ENCODE data around the gene DNMT3B.

DNMT3B gene

DNA sequence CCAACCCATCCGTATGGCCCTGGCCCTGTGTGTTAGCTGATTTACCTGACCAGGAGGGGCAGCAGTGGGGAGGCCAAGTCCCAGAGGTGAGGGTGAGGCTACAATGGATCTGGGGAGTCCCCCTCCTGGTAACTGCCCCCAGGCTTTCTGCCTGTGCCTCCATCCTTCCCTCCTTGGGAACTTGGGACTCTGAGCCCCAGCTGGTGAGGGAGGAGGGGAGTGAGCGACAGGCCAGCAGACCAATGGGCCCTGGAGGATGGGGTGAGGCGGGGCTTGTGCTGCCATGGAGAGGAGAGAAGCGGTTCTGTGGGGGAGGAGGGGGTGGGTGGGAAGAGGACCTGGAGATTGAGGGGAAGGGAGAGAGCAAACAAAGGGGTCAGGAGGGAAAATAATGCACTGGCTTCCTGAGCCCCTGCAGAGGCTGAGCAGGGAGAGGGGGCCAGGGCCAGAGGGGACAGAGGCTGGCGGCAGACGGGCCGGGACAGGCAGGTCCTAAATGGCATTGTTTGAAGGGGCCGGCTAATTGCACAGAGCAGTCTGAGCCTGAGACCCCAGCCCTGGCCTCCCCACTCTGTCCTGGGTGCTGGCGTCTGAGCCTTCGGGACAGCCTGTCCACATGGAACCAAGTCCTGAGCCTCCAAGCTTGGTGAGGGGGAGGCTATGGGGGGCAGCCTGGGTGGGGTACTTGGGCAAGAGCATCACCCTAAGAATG is 17.5 kb downstream of the DNMT3B start:
- Histone ChIP-seq H4K20me1 (ENCODE audit: control insufficient read depth, insufficient read depth, low read depth, low read length) (no peaks in the 10 kb centered on the region), H3K36me3 (ENCODE audit: control insufficient read depth, low read length) (no peaks in the 10 kb centered on the region), H3K9me3 (ENCODE audit: control insufficient read depth, insufficient read depth, low read length) (no peaks in the 10 kb centered on the region), H3K4me3 (ENCODE audit: low read length) (no peak overlapping the region), H3K4me1 (ENCODE audit: control insufficient read depth, low read length) (no peaks in the 10 kb centered on the region; the same call in 1 of the 2 replicates), H3K4me2 (ENCODE audit: low read length) (no peak overlapping the region), H3K27me3 (ENCODE audit: control insufficient read depth, low read length) (no peaks in the 10 kb centered on the region), H3K27ac (ENCODE audit: low read depth, low read length) (no peak overlapping the region), H3K79me2 (ENCODE audit: control insufficient read depth, low read length) (no peaks in the 10 kb centered on the region), H3K9me2 (replicated peaks; ENCODE audit: control insufficient read depth, low read length) (no peaks in the 10 kb centered on the region), H3F3A (ENCODE audit: control insufficient read depth, insufficient read depth) (no peaks in the 10 kb centered on the region)
- TF ChIP-seq, protein P1, sequence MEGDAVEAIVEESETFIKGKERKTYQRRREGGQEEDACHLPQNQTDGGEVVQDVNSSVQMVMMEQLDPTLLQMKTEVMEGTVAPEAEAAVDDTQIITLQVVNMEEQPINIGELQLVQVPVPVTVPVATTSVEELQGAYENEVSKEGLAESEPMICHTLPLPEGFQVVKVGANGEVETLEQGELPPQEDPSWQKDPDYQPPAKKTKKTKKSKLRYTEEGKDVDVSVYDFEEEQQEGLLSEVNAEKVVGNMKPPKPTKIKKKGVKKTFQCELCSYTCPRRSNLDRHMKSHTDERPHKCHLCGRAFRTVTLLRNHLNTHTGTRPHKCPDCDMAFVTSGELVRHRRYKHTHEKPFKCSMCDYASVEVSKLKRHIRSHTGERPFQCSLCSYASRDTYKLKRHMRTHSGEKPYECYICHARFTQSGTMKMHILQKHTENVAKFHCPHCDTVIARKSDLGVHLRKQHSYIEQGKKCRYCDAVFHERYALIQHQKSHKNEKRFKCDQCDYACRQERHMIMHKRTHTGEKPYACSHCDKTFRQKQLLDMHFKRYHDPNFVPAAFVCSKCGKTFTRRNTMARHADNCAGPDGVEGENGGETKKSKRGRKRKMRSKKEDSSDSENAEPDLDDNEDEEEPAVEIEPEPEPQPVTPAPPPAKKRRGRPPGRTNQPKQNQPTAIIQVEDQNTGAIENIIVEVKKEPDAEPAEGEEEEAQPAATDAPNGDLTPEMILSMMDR (IDR thresholded peaks at IDR 0.05; ENCODE audit: low read depth, low read length, poor library complexity, severe bottlenecking): no peak
- no peak for TF ChIP-seq EZH2phosphoT487 (IDR thresholded peaks at IDR 0.05; ENCODE audit: borderline replicate concordance, low read length)

DNA sequence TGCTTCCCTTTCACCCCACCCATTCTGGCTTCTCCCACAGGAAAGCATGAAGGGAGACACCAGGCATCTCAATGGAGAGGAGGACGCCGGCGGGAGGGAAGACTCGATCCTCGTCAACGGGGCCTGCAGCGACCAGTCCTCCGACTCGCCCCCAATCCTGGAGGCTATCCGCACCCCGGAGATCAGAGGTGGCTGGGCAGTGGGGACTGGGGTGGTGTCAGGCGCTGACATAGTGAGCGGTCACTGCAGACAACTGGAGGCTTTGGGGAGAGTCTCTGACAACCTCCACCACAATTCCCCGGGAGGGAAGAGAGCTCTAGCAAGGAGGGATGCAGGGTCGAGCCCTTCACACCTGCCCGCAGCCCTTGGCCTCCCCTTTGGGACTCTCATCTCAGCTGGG is 18.1 kb downstream of the DNMT3B start:
- Histone ChIP-seq H3K27me3 (ENCODE audit: control insufficient read depth, low read length) (no peaks in the 10 kb centered on the region), H3K9me2 (replicated peaks; ENCODE audit: control insufficient read depth, low read length) (no peaks in the 10 kb centered on the region), H3K9me3 (ENCODE audit: control insufficient read depth, insufficient read depth, low read length) (no peaks in the 10 kb centered on the region), H3K4me2 (ENCODE audit: low read length) (no peak overlapping the region), H3K79me2 (ENCODE audit: control insufficient read depth, low read length) (no peaks in the 10 kb centered on the region), H3K4me1 (ENCODE audit: control insufficient read depth, low read length) (no peaks in the 10 kb centered on the region; the same call in 1 of the 2 replicates), H3K36me3 (ENCODE audit: control insufficient read depth, low read length) (no peaks in the 10 kb centered on the region), H3K27ac (ENCODE audit: low read depth, low read length) (no peak overlapping the region), H3K4me3 (ENCODE audit: low read length) (no peak overlapping the region), H3F3A (ENCODE audit: control insufficient read depth, insufficient read depth) (no peaks in the 10 kb centered on the region), H4K20me1 (ENCODE audit: control insufficient read depth, insufficient read depth, low read depth, low read length) (no peaks in the 10 kb centered on the region)
- no peak for TF ChIP-seq EZH2phosphoT487 (IDR thresholded peaks at IDR 0.05; ENCODE audit: borderline replicate concordance, low read length)
- TF ChIP-seq, protein P1 (IDR thresholded peaks at IDR 0.05; ENCODE audit: low read depth, low read length, poor library complexity, severe bottlenecking): no peak

DNA sequence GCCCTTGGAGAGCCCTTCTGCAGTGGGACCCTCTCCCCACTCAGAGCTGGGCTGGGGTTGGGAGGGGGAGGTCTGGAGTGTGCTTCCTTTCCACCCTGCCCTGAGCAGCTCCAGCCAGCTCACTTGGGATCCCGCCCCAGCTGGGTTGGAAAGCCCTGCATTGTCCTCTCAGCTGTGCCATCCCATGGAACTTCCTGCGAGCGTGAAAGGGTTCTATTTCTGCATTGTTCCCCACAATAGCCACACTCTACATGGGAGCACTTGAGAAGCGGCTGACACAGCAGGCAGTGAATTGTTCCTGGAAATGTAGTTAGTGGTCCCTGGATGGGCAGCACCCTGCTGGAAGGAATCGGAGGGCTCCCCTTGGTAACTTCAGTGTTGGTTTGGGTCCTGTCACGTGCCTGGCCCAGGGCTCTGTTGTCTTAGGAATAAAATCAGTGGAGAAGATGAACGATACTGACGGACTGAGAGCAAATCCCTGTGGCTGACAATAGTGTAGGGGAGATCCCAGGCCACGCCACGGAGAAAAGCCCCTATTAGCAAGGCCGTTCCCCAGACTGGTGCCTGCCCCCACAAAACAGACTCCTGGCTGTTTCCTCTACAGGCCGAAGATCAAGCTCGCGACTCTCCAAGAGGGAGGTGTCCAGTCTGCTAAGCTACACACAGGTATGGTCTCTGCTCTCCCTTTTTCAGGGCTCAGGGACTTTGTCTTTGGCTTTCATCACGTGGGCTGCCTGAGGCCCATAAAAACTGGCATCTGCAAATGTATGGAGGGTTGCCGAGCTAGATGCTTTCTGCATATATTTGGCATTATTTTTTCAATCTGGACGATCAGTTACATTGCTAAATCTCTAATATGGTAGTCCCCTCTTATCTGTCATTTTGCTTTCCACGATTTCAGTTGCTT is 18.8 kb downstream of the DNMT3B start:
- Histone ChIP-seq H3K4me3 (ENCODE audit: low read length) (no peak overlapping the region), H3F3A (ENCODE audit: control insufficient read depth, insufficient read depth) (no peaks in the 10 kb centered on the region), H3K79me2 (ENCODE audit: control insufficient read depth, low read length) (no peaks in the 10 kb centered on the region), H3K27ac (ENCODE audit: low read depth, low read length) (no peak overlapping the region), H3K36me3 (ENCODE audit: control insufficient read depth, low read length) (no peaks in the 10 kb centered on the region), H4K20me1 (ENCODE audit: control insufficient read depth, insufficient read depth, low read depth, low read length) (no peaks in the 10 kb centered on the region), H3K27me3 (ENCODE audit: control insufficient read depth, low read length) (no peaks in the 10 kb centered on the region), H3K9me3 (ENCODE audit: control insufficient read depth, insufficient read depth, low read length) (no peaks in the 10 kb centered on the region), H3K4me2 (ENCODE audit: low read length) (no peak overlapping the region), H3K9me2 (replicated peaks; ENCODE audit: control insufficient read depth, low read length) (no peaks in the 10 kb centered on the region), H3K4me1 (ENCODE audit: control insufficient read depth, low read length) (no peaks in the 10 kb centered on the region; the same call in 1 of the 2 replicates)
- TF ChIP-seq, protein P1 (IDR thresholded peaks at IDR 0.05; ENCODE audit: low read depth, low read length, poor library complexity, severe bottlenecking): no peak
- TF ChIP-seq EZH2phosphoT487 (IDR thresholded peaks at IDR 0.05; ENCODE audit: borderline replicate concordance, low read length): no peak
